GM21576 (cell line): ENCODE measurements around the gene TOM1.
"Not testable (repeated sequence)": the region's sequence is repeated elsewhere in the genome, so short reads cannot be mapped to it uniquely, and the experiment has no call there.

ENCODE experiments used
- ATAC-seq: cut with Tn5 transposase; IDR thresholded peaks from one replicate; pipeline ENCODE4 v1.9.1; 2021; ENCODE audit warnings: mild to moderate bottlenecking, moderate library complexity; ENCODE audit not compliant: unreplicated experiment

The TOM1 gene

GRCh38 chr22:35344956-35345690, 45.4 kb downstream of the TOM1 start:
- no peak for ATAC-seq

- ATAC-seq: no peak
These were observed 46.3 kb downstream of the TOM1 start for GRCh38 chr22:35345808-35346505.

- ATAC-seq: no peak
These were observed 47.0 kb downstream of the TOM1 start for GRCh38 chr22:35346596-35347220.

- no peak for ATAC-seq
These were observed 47.8 kb downstream of the TOM1 start for GRCh38 chr22:35347462-35347861.

GRCh38 chr22:35348026-35348590, 48.4 kb downstream of the TOM1 start:
- ATAC-seq: no peak

- ATAC-seq: no peak
These were observed 49.0 kb downstream of the TOM1 start for GRCh38 chr22:35348703-35349102.

GRCh38 chr22:35349368-35349703, 49.6 kb downstream of the TOM1 start:
- ATAC-seq: no peak

GRCh38 chr22:35349704-35350538, 50.2 kb downstream of the TOM1 start:
- ATAC-seq: no peak

GRCh38 chr22:35350539-35351503, 51.1 kb downstream of the TOM1 start:
- peak; percentile 67 for ATAC-seq

- no peak for ATAC-seq
These were observed 52.8 kb downstream of the TOM1 start for GRCh38 chr22:35352214-35353111.

GRCh38 chr22:35353318-35353717, 53.6 kb downstream of the TOM1 start:
- ATAC-seq: no peak

- no peak for ATAC-seq
These were observed 54.4 kb downstream of the TOM1 start for GRCh38 chr22:35354068-35354467.

GRCh38 chr22:35357883-35358621, 58.4 kb downstream of the TOM1 start:
- ATAC-seq: no peak

GRCh38 chr22:35359380-35360065, 59.8 kb downstream of the TOM1 start:
- no peak for ATAC-seq

- ATAC-seq: no peak
These were observed 61.4 kb downstream of the TOM1 start for GRCh38 chr22:35361001-35361558.

GRCh38 chr22:35363566-35364086, 63.9 kb downstream of the TOM1 start:
- no peak for ATAC-seq

GRCh38 chr22:35364230-35364629, 64.5 kb downstream of the TOM1 start:
- not testable (repeated sequence) for ATAC-seq
